Measurements from ENCODE around the gene EFCAB8.
"Not testable (repeated sequence)": the region's sequence is repeated elsewhere in the genome, so short reads cannot be mapped to it uniquely, and the experiment has no call there.

Gene EFCAB8

GRCh38 chr20:32841174-32841573 lies 17.5 kb upstream of the EFCAB8 start:
- no peak for DNase-seq (ENCODE audit: low read depth in 3 of 3)

- DNase-seq (ENCODE audit: low read depth in 3 of 3): no peak
Observed at GRCh38 chr20:32841632-32842031, 17.1 kb upstream of the EFCAB8 start.

GRCh38 chr20:32842688-32843524 lies 15.8 kb upstream of the EFCAB8 start:
- DNase-seq (ENCODE audit: low read depth in 3 of 3): no peak

GRCh38 chr20:32845786-32846185 lies 12.9 kb upstream of the EFCAB8 start:
- no peak for DNase-seq (ENCODE audit: low read depth in 3 of 3)

- DNase-seq (ENCODE audit: low read depth in 3 of 3): no peak
Observed at GRCh38 chr20:32846852-32847251, 11.9 kb upstream of the EFCAB8 start.

- no peak for DNase-seq (ENCODE audit: low read depth in 3 of 3)
Observed at GRCh38 chr20:32847964-32848363, 10.8 kb upstream of the EFCAB8 start.

- DNase-seq (ENCODE audit: low read depth in 3 of 3): no peak
Observed at GRCh38 chr20:32848846-32849245, 9.9 kb upstream of the EFCAB8 start.

- DNase-seq (ENCODE audit: low read depth in 3 of 3): no peak
Observed at GRCh38 chr20:32849577-32849976, 9.1 kb upstream of the EFCAB8 start.

- DNase-seq (ENCODE audit: low read depth in 3 of 3): no peak
Observed at GRCh38 chr20:32855387-32855786, 3.3 kb upstream of the EFCAB8 start.

GRCh38 chr20:32858189-32858588 lies 534 bp upstream of the EFCAB8 start:
- no peak for DNase-seq (ENCODE audit: low read depth in 3 of 3)

- no peak for DNase-seq (ENCODE audit: low read depth in 3 of 3)
Observed at GRCh38 chr20:32861446-32861845, 2.7 kb downstream of the EFCAB8 start.

- DNase-seq (ENCODE audit: low read depth in 3 of 3): no peak
Observed at GRCh38 chr20:32869562-32869961, 10.8 kb downstream of the EFCAB8 start.

GRCh38 chr20:32870526-32870925 lies 11.8 kb downstream of the EFCAB8 start:
- DNase-seq (ENCODE audit: low read depth in 3 of 3): not testable (repeated sequence)

GRCh38 chr20:32870985-32871384 lies 12.3 kb downstream of the EFCAB8 start:
- DNase-seq (ENCODE audit: low read depth in 3 of 3): no peak

- no peak for DNase-seq (ENCODE audit: low read depth in 3 of 3)
Observed at GRCh38 chr20:32871627-32872160, 13.0 kb downstream of the EFCAB8 start.

- DNase-seq (ENCODE audit: low read depth in 3 of 3): no peak
Observed at GRCh38 chr20:32872266-32872665, 13.5 kb downstream of the EFCAB8 start.

GRCh38 chr20:32875673-32876072 lies 16.9 kb downstream of the EFCAB8 start:
- no peak for DNase-seq (ENCODE audit: low read depth in 3 of 3)

GRCh38 chr20:32877507-32877906 lies 18.8 kb downstream of the EFCAB8 start:
- DNase-seq (ENCODE audit: low read depth in 3 of 3): no peak

GRCh38 chr20:32878820-32879219 lies 20.1 kb downstream of the EFCAB8 start:
- DNase-seq (ENCODE audit: low read depth in 3 of 3): no peak

GRCh38 chr20:32879538-32879937 lies 20.8 kb downstream of the EFCAB8 start:
- no peak for DNase-seq (ENCODE audit: low read depth in 3 of 3)

- DNase-seq (ENCODE audit: low read depth in 3 of 3): no peak
Observed at GRCh38 chr20:32880635-32881034, 21.9 kb downstream of the EFCAB8 start.

GRCh38 chr20:32883081-32883480 lies 24.4 kb downstream of the EFCAB8 start:
- no peak for DNase-seq (ENCODE audit: low read depth in 3 of 3)

- DNase-seq (ENCODE audit: low read depth in 3 of 3): no peak
Observed at GRCh38 chr20:32885185-32885584, 26.5 kb downstream of the EFCAB8 start.

GRCh38 chr20:32885952-32886351 lies 27.2 kb downstream of the EFCAB8 start:
- no peak for DNase-seq (ENCODE audit: low read depth in 3 of 3)
